ENCODE results near the gene PEAR1. TPM values are rescaled to one million over a fixed set of nuclear protein-coding genes. Genes with fewer than 3 reads are reported as not detected.

Gene PEAR1
- total RNA-seq, 1 donor from 2014 or later, result 11.5 TPM

GRCh38 chr1:156876281-156876680 lies 17.2 kb upstream of the PEAR1 start:
- no peak for DNase-seq (ENCODE audit: extremely low spot score in 2 of 2)
- TF ChIP-seq CTCF (IDR thresholded peaks at IDR 0.05) (no peak), POLR2A (IDR thresholded peaks at IDR 0.05) (no peak), POLR2AphosphoS5 (IDR thresholded peaks at IDR 0.05; ENCODE audit: insufficient read depth in 1 of 2, low read depth in 1 of 2) (no peak)

GRCh38 chr1:156877433-156878170 lies 15.9 kb upstream of the PEAR1 start:
- no peaks in the 10 kb centered on the region for H3K36me3 ChIP-seq
- TF ChIP-seq POLR2A (IDR thresholded peaks at IDR 0.05), result no peak
- no peak for TF ChIP-seq CTCF (IDR thresholded peaks at IDR 0.05)
- TF ChIP-seq POLR2AphosphoS5 (IDR thresholded peaks at IDR 0.05; ENCODE audit: insufficient read depth in 1 of 2, low read depth in 1 of 2), result no peak
- no peak for DNase-seq (ENCODE audit: extremely low spot score in 2 of 2)
- intact Hi-C loops (cut with DNase I), result no loop called here
- H3K27ac ChIP-seq, result no peak overlapping the region
- H3K9me3 ChIP-seq, result no peaks in the 10 kb centered on the region
- no peaks in the 10 kb centered on the region for H3K27me3 ChIP-seq
- H3K4me3 ChIP-seq, result no peak overlapping the region
- no peaks in the 10 kb centered on the region for H3K4me1 ChIP-seq

More at GRCh38 chr1:156876281-156876680, 17.2 kb upstream of the PEAR1 start:
- H3K4me3 ChIP-seq, result no peak overlapping the region
- H3K27me3 ChIP-seq, result no peaks in the 10 kb centered on the region
- H3K9me3 ChIP-seq, result no peaks in the 10 kb centered on the region
- no peaks in the 10 kb centered on the region for H3K36me3 ChIP-seq
- H3K27ac ChIP-seq, result no peak overlapping the region
- H3K4me1 ChIP-seq, result no peaks in the 10 kb centered on the region
- intact Hi-C loops (cut with DNase I), result no loop called here

DNA sequence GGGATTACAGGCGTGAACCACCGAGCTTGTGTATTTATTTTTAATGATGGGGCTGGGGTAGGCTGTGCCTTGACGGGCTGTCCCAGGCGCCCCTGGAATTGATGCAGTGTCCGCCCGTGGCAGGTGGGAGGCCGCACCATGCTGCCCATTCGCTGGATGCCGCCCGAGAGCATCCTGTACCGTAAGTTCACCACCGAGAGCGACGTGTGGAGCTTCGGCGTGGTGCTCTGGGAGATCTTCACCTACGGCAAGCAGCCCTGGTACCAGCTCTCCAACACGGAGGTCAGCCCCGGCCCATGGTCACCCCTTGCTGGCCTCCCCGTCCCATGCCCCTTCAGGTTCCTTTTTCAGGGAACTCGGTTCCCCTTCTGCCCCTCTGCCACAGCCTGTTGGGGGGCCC lies 13.6 kb upstream of the PEAR1 start:
- H3K4me3 ChIP-seq, result no peak overlapping the region
- no peak overlapping the region for H3K27ac ChIP-seq
- TF ChIP-seq CTCF (IDR thresholded peaks at IDR 0.05) (no peak), POLR2AphosphoS5 (IDR thresholded peaks at IDR 0.05; ENCODE audit: insufficient read depth in 1 of 2, low read depth in 1 of 2) (no peak)
- no peaks in the 10 kb centered on the region for H3K36me3 ChIP-seq
- no peaks in the 10 kb centered on the region for H3K27me3 ChIP-seq
- H3K4me1 ChIP-seq, result no peaks in the 10 kb centered on the region
- intact Hi-C loops (cut with DNase I), result no loop called here
- H3K9me3 ChIP-seq, result no peaks in the 10 kb centered on the region
- DNase-seq (ENCODE audit: extremely low spot score in 2 of 2), result no peak

DNA sequence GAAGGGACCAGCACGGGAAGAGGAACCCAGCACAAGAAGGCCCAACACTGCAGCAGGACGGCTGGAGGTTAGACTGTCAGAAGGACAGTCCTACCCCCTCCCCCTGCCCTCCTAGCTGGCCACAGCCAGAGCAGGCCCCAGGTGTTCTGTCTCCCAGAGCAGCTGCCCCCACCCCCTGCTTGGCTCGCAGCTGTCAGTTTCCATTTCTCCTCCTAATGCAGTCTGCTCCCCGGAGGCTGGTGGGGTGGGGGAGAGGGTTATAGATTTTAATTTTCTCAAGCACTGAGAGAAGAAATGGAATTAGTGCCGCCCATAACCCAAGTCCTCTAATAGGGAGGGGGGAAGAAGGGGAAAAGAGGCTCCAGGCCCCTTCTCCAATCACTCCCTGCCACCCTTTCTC lies 13.0 kb upstream of the PEAR1 start:
- Histone ChIP-seq H3K9me3 (no peaks in the 10 kb centered on the region), H3K4me1 (no peaks in the 10 kb centered on the region), H3K36me3 (no peaks in the 10 kb centered on the region), H3K27ac (no peak overlapping the region), H3K4me3 (no peak overlapping the region), H3K27me3 (no peaks in the 10 kb centered on the region)
- TF ChIP-seq POLR2AphosphoS5 (IDR thresholded peaks at IDR 0.05; ENCODE audit: insufficient read depth in 1 of 2, low read depth in 1 of 2), result no peak
- TF ChIP-seq POLR2A (IDR thresholded peaks at IDR 0.05), result no peak
- no peak for TF ChIP-seq CTCF (IDR thresholded peaks at IDR 0.05)
- intact Hi-C loops (cut with DNase I), result no loop called here
- DNase-seq (ENCODE audit: extremely low spot score in 2 of 2), result no peak

DNA sequence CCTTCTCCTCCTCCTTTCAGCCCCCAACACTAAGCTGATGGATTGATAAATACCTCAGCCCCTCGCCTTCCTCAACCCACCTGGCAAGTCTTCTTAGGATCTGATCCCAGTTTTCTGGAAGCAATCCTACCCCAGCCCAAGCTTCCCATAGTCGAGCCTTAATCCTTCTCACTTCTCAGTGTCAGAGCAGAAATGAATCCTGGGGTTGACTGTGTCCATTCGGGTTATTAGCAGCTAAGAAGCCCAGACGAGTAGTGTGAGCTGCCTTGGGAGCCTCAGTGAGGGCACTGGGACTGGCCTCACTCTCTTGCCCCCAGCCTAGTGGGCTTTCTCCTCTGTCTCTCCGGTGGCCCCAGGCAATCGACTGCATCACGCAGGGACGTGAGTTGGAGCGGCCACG lies 12.4 kb upstream of the PEAR1 start:
- Histone ChIP-seq H3K27me3 (no peaks in the 10 kb centered on the region), H3K27ac (no peak overlapping the region), H3K9me3 (no peaks in the 10 kb centered on the region), H3K4me1 (no peaks in the 10 kb centered on the region), H3K36me3 (no peaks in the 10 kb centered on the region), H3K4me3 (no peak overlapping the region)
- intact Hi-C loops (cut with DNase I), result no loop called here
- no peak for TF ChIP-seq POLR2A (IDR thresholded peaks at IDR 0.05)
- no peak for TF ChIP-seq POLR2AphosphoS5 (IDR thresholded peaks at IDR 0.05; ENCODE audit: insufficient read depth in 1 of 2, low read depth in 1 of 2)
- no peak for TF ChIP-seq CTCF (IDR thresholded peaks at IDR 0.05)
- no peak for DNase-seq (ENCODE audit: extremely low spot score in 2 of 2)
